Fibroblast of lung (primary cell): Measurements from ENCODE around the gene NF1. TPM values are rescaled to one million over a fixed set of nuclear protein-coding genes. Genes with fewer than 3 reads are reported as not detected.

Experiments used
- DNase-seq, 2 donors: peaks; one replicate each; pipeline versions ENCODE4 v3.0.0 to v3.0.0-alpha.2; 2010; ENCODE audit warnings: low read depth in 2 of 2
- H2AFZ ChIP-seq: 2 replicates; pipeline ENCODE4 v1.5.1; 2012; ENCODE audit warnings: low read length, control low read depth, inconsistent platforms
- H3K27ac ChIP-seq: 2 replicates; pipeline ENCODE4 v1.5.1; 2011; ENCODE audit warnings: low read length, control low read depth; ENCODE audit not compliant: insufficient read depth
- H3K27me3 ChIP-seq: 2 replicates; pipeline ENCODE4 v1.5.1; 2011; ENCODE audit warnings: mild to moderate bottlenecking, low read length; ENCODE audit not compliant: control insufficient read depth, insufficient read depth
- H3K36me3 ChIP-seq: 2 replicates; pipeline ENCODE4 v1.5.1; 2011; ENCODE audit warnings: low read length; ENCODE audit not compliant: control insufficient read depth, insufficient read depth
- H3K4me1 ChIP-seq: 2 replicates; pipeline ENCODE4 v1.5.1; 2011; ENCODE audit warnings: low read length; ENCODE audit not compliant: control insufficient read depth, insufficient read depth; ENCODE audit errors: extremely low read depth
- H3K4me2 ChIP-seq: 2 replicates; pipeline ENCODE4 v1.5.1; 2011; ENCODE audit warnings: low read length, control low read depth; ENCODE audit not compliant: insufficient read depth; ENCODE audit errors: extremely low read depth
- H3K4me3 ChIP-seq, 4 experiments: fragments of 200-600 bp in 1 of 4; sonication (generic) in 1 of 4; replicated peaks in 1 of 4; 2 replicates each; pipeline ENCODE4 v1.5.1; 2011 to 2016; ENCODE audit warnings: low read length in 4 of 4, low read depth in 3 of 4, mild to moderate bottlenecking in 3 of 4, control low read depth in 2 of 4, inconsistent platforms in 1 of 4, mixed read lengths in 1 of 4; ENCODE audit not compliant: insufficient read depth in 1 of 4; ENCODE audit errors: control extremely low read depth in 1 of 4
- H3K79me2 ChIP-seq: 2 replicates; pipeline ENCODE4 v1.5.1; 2012; ENCODE audit warnings: mild to moderate bottlenecking, low read length, inconsistent platforms; ENCODE audit not compliant: control insufficient read depth, insufficient read depth
- H3K9ac ChIP-seq: 2 replicates; pipeline ENCODE4 v1.5.1; 2011; ENCODE audit warnings: mild to moderate bottlenecking, low read length, control low read depth; ENCODE audit not compliant: insufficient read depth
- H3K9me3 ChIP-seq: 2 replicates; pipeline ENCODE4 v1.5.1; 2012; ENCODE audit warnings: low read depth, low read length; ENCODE audit not compliant: control insufficient read depth, insufficient read depth
- H4K20me1 ChIP-seq: 2 replicates; pipeline ENCODE4 v1.5.1; 2011; ENCODE audit warnings: low read length; ENCODE audit not compliant: control insufficient read depth, insufficient read depth; ENCODE audit errors: extremely low read depth
- EZH2 ChIP-seq: IDR thresholded peaks from 2 replicates; pipeline ENCODE4 v1.5.1; 2012; ENCODE audit warnings: low read length, control low read depth, mild to moderate bottlenecking; ENCODE audit errors: missing control alignments
- polyA plus RNA-seq, 2 donors: library from polyadenylated mRNA; depleted of rRNA in 1 of 2; stranded (reverse) in 1 of 2; unstranded in 1 of 2; fragments of >200 nt; gene quantifications; 2 replicates each; pipeline ENCODE4 v1.2.1, GENCODE V29; 2011 to 2012; ENCODE audit warnings: missing spikeins in 1 of 2
- total RNA-seq: library from RNA; depleted of rRNA; stranded (reverse); fragments of >200 nt; gene quantifications from 2 replicates; pipeline ENCODE4 v1.2.1, GENCODE V29; 2014
- TF ChIP-seq, protein P1 (sequence below), 2 donors: IDR thresholded peaks in 1 of 2; conservative IDR thresholded peaks in 1 of 2; 1 replicate in 1 of 2; 2 replicates in 1 of 2; pipeline ENCODE4 v1.5.1; 2011 to 2012; ENCODE audit warnings: low read length in 2 of 2, control low read depth in 1 of 2, inconsistent platforms in 1 of 2, low read depth in 1 of 2, mild to moderate bottlenecking in 1 of 2

NF1 gene
- total and polyA plus RNA-seq, 2 donors (not counting 1 experiment from before 2014, with no cell fraction given), result 52.8 to 78.8 TPM

- Histone ChIP-seq H3K4me3 (no peak overlapping the region), H3K27me3 (no peaks in the 10 kb centered on the region), H3K9me3 (no peaks in the 10 kb centered on the region), H3K27ac (no peak overlapping the region), H3K4me1 (no peaks in the 10 kb centered on the region), H2AFZ (no peak overlapping the region), H3K9ac (no peak overlapping the region), H3K36me3 (no peaks in the 10 kb centered on the region), H4K20me1 (no peaks in the 10 kb centered on the region), H3K79me2 (no peaks in the 10 kb centered on the region), H3K4me2 (no peak overlapping the region)
- no peak for DNase-seq
- TF ChIP-seq, protein P1, sequence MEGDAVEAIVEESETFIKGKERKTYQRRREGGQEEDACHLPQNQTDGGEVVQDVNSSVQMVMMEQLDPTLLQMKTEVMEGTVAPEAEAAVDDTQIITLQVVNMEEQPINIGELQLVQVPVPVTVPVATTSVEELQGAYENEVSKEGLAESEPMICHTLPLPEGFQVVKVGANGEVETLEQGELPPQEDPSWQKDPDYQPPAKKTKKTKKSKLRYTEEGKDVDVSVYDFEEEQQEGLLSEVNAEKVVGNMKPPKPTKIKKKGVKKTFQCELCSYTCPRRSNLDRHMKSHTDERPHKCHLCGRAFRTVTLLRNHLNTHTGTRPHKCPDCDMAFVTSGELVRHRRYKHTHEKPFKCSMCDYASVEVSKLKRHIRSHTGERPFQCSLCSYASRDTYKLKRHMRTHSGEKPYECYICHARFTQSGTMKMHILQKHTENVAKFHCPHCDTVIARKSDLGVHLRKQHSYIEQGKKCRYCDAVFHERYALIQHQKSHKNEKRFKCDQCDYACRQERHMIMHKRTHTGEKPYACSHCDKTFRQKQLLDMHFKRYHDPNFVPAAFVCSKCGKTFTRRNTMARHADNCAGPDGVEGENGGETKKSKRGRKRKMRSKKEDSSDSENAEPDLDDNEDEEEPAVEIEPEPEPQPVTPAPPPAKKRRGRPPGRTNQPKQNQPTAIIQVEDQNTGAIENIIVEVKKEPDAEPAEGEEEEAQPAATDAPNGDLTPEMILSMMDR (conservative IDR thresholded peaks at IDR 0.05 in 1 of 2, IDR thresholded peaks at IDR 0.05 in 1 of 2; ENCODE audit: low read depth in 1 of 2, low read length in 2 of 2), result no peak
- TF ChIP-seq EZH2, result no peak
Observed at GRCh38 chr17:31374503-31374902, 279.7 kb downstream of the NF1 start.

DNA sequence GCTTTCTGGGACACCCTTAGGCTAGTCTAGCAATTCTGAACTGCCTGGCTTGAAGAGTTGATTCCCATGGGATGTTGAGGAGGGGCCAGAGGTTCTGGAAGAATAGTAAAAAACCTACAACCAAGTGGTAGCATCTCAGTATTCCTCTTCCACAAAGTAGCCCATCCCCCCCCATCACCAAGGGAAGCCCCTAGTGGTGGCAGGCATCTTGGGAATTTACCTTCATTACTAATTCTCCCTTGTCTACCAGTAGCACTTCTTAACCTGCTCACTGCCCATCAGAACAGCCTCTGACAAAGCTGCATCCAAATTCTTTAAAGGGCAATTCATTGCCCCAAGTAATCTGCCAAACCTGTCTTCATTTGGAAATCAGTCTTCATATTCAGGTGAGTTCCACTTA is 283.9 kb downstream of the NF1 start:
- no peak for DNase-seq
- no peak overlapping the region for H2AFZ ChIP-seq
- H3K4me3 ChIP-seq, result no peak overlapping the region
- H3K27ac ChIP-seq, result no peak overlapping the region
- no peaks in the 10 kb centered on the region for H4K20me1 ChIP-seq
- H3K4me1 ChIP-seq, result no peaks in the 10 kb centered on the region
- TF ChIP-seq, protein P1 (conservative IDR thresholded peaks at IDR 0.05 in 1 of 2, IDR thresholded peaks at IDR 0.05 in 1 of 2; ENCODE audit: low read depth in 1 of 2, low read length in 2 of 2), result no peak
- TF ChIP-seq EZH2, result no peak
- H3K9me3 ChIP-seq, result no peaks in the 10 kb centered on the region
- no peaks in the 10 kb centered on the region for H3K36me3 ChIP-seq
- H3K4me2 ChIP-seq, result no peak overlapping the region
- H3K27me3 ChIP-seq, result no peaks in the 10 kb centered on the region
- H3K9ac ChIP-seq, result no peak overlapping the region
- H3K79me2 ChIP-seq, result no peaks in the 10 kb centered on the region

GRCh38 chr17:31379597-31380205 is 284.9 kb downstream of the NF1 start:
- TF ChIP-seq, protein P1 (conservative IDR thresholded peaks at IDR 0.05 in 1 of 2, IDR thresholded peaks at IDR 0.05 in 1 of 2; ENCODE audit: low read depth in 1 of 2, low read length in 2 of 2), result no peak
- TF ChIP-seq EZH2, result no peak
- H3K79me2 ChIP-seq, result no peaks in the 10 kb centered on the region
- no peaks in the 10 kb centered on the region for H3K36me3 ChIP-seq

More at GRCh38 chr17:31379597-31380205, 284.9 kb downstream of the NF1 start:
- Histone ChIP-seq H3K4me3 (no peak overlapping the region), H3K4me1 (no peaks in the 10 kb centered on the region), H3K9me3 (no peaks in the 10 kb centered on the region), H3K27me3 (no peaks in the 10 kb centered on the region), H3K9ac (no peak overlapping the region), H3K4me2 (no peak overlapping the region), H3K27ac (no peak overlapping the region), H2AFZ (no peak overlapping the region), H4K20me1 (no peaks in the 10 kb centered on the region)
- no peak for DNase-seq
